Kidney (tissue), 14 donors: Measurements from ENCODE around the gene CDC40. TPM values are rescaled to one million over a fixed set of nuclear protein-coding genes. Genes with fewer than 3 reads are reported as not detected.

Experiments
- DNase-seq, 5 donors: peaks; one replicate each; pipeline ENCODE4 v3.0.0-alpha.2; 2013 to 2020
- FAIRE-seq: peaks from 2 replicates; lab custom pipeline; 2012; peaks lifted over from hg19 to GRCh38; lab: Jason Lieb, UNC
- H3K27ac ChIP-seq, 2 donors: one replicate each; pipeline ENCODE4 v1.7.0; 2013; ENCODE audit warnings: low read depth in 2 of 2, low read length in 2 of 2, inconsistent platforms in 1 of 2
- H3K27me3 ChIP-seq: one replicate; pipeline ENCODE4 v1.7.1; 2013; ENCODE audit warnings: low read length, inconsistent platforms; ENCODE audit not compliant: control insufficient read depth, insufficient read depth
- H3K36me3 ChIP-seq, 3 donors: one replicate each; pipeline versions ENCODE4 v1.7.0 to v1.7.1; 2013; ENCODE audit warnings: low read length in 3 of 3, control low read depth in 1 of 3, inconsistent platforms in 1 of 3; ENCODE audit not compliant: insufficient read depth in 3 of 3, control insufficient read depth in 2 of 3
- H3K4me1 ChIP-seq, 3 donors: one replicate each; pipeline versions ENCODE4 v1.7.0 to v1.7.1; 2013; ENCODE audit warnings: low read length in 3 of 3, inconsistent platforms in 1 of 3, low read depth in 1 of 3; ENCODE audit not compliant: control insufficient read depth in 2 of 3, insufficient read depth in 2 of 3
- H3K4me3 ChIP-seq, 3 donors: one replicate each; pipeline versions ENCODE4 v1.7.0 to v1.8.1; 2013; ENCODE audit warnings: low read length in 3 of 3, control low read depth in 1 of 3, inconsistent platforms in 1 of 3
- H3K9ac ChIP-seq, 3 donors: one replicate each; pipeline versions ENCODE4 v1.7.0 to v1.7.1; 2013; ENCODE audit warnings: low read length in 3 of 3, control low read depth in 1 of 3, inconsistent platforms in 1 of 3
- H3K9me3 ChIP-seq, 3 donors: one replicate each; pipeline versions ENCODE4 v1.7.0 to v1.7.1; 2013; ENCODE audit warnings: low read length in 3 of 3, control low read depth in 1 of 3, inconsistent platforms in 1 of 3; ENCODE audit not compliant: control insufficient read depth in 2 of 3, insufficient read depth in 1 of 3
- intact Hi-C: fragments of 100-400 bp; cut with DNase I; formaldehyde crosslinking; loops from one replicate; pipeline ENCODE4 v1.11.1; 2022
- polyA plus RNA-seq: library from polyadenylated mRNA; stranded (reverse); fragments of 350-450 nt; fragmentation: Illumina TruSeq; extraction: RNeasy Lipid Tissue Mini Kit (QIAGEN cat#74804); gene quantifications from one replicate; pipeline ENCODE4 v1.2.3, GENCODE V29; 2014; ENCODE audit warnings: low read depth, low replicate concordance; ENCODE audit not compliant: insufficient read depth
- total RNA-seq: library from RNA; stranded (reverse); fragmentation: NEBNext Ultra II Directional; extraction: Animal tissue kit (Norgen Biotek cat#: 25700); gene quantifications from one replicate; pipeline ENCODE4 v1.2.1, GENCODE V29; 2021
- TF ChIP-seq, protein P1 (sequence below): IDR thresholded peaks from 3 replicates; pipeline ENCODE4 v1.5.1; 2012; ENCODE audit warnings: mild to moderate bottlenecking, moderate library complexity, borderline replicate concordance; ENCODE audit not compliant: insufficient read depth; ENCODE audit errors: extremely low read depth
- donor health status: control.
- donor health status: control.
- donor health status: control.
- donor health status: control.
- donor health status: control.
- donor health status: DM: yes; HTN: yes; CAD: no.
- donor health status: Normal renal cell carcinoma (clear cell type).

The CDC40 gene
- total and polyA plus RNA-seq, 2 donors from 2014 or later: 10.9 to 24.6 TPM

DNA sequence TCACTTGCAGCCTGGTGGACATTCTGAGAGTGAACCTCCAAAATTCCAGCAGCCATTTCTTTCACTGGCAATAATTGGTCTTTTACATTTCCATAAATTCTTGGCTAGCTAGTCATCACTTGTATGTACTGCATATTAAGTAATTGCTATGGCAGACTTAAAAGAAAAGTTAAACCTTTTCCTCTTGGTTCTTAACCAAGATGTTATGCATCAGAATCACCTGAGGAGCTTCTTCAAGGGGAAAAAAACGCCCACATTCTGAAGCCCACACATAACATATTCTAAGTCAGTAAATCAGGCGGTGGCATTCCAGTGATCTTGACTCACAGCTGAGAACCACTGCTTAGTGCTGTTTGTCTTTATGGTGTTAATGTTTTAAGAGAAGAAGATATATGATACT is 37.0 kb downstream of the CDC40 start:
- TF ChIP-seq, protein P1, sequence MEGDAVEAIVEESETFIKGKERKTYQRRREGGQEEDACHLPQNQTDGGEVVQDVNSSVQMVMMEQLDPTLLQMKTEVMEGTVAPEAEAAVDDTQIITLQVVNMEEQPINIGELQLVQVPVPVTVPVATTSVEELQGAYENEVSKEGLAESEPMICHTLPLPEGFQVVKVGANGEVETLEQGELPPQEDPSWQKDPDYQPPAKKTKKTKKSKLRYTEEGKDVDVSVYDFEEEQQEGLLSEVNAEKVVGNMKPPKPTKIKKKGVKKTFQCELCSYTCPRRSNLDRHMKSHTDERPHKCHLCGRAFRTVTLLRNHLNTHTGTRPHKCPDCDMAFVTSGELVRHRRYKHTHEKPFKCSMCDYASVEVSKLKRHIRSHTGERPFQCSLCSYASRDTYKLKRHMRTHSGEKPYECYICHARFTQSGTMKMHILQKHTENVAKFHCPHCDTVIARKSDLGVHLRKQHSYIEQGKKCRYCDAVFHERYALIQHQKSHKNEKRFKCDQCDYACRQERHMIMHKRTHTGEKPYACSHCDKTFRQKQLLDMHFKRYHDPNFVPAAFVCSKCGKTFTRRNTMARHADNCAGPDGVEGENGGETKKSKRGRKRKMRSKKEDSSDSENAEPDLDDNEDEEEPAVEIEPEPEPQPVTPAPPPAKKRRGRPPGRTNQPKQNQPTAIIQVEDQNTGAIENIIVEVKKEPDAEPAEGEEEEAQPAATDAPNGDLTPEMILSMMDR: no peak
- H3K4me1 ChIP-seq: no peaks in the 10 kb centered on the region
- FAIRE-seq: no peak
- H3K27me3 ChIP-seq: no peaks in the 10 kb centered on the region
- peaks cover 6 to 36% (median 19%) of the 10 kb centered on the region in 3 donors for H3K36me3 ChIP-seq
- no peaks in the 10 kb centered on the region for H3K9me3 ChIP-seq
- no peak overlapping the region for H3K9ac ChIP-seq
- H3K27ac ChIP-seq: no peak overlapping the region
- no peak for DNase-seq
- intact Hi-C loops: no loop called here
- H3K4me3 ChIP-seq: no peak overlapping the region

DNA sequence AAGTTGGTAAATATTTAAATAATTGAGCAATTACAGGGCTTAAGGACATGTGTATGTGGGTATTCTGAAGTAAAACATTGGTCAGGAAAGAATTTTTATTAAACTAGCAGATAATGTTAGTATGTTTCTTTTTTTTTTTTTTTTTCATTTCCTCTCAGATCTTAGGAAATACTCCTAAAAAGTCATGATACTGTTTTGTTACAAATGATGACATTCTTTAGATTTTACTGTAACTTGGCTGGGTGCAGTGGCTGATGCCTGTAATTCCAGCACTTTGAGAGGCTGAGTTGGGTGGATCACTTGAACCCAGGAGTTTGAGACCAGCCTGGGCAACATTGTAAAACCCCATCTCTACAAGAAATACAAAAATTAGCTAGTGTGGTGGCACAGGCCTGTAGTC is 41.5 kb downstream of the CDC40 start:
- no peak overlapping the region for H3K4me3 ChIP-seq
- H3K4me1 ChIP-seq: no peaks in the 10 kb centered on the region
- H3K9me3 ChIP-seq: no peaks in the 10 kb centered on the region
- H3K27me3 ChIP-seq: no peaks in the 10 kb centered on the region
- H3K9ac ChIP-seq: no peak overlapping the region
- FAIRE-seq (no peak), DNase-seq (no peak)
- peaks cover 0 to 25% (median 9%) of the 10 kb centered on the region in 3 donors for H3K36me3 ChIP-seq
- TF ChIP-seq, protein P1: no peak
- intact Hi-C loops: no loop called here
- H3K27ac ChIP-seq: no peak overlapping the region

DNA sequence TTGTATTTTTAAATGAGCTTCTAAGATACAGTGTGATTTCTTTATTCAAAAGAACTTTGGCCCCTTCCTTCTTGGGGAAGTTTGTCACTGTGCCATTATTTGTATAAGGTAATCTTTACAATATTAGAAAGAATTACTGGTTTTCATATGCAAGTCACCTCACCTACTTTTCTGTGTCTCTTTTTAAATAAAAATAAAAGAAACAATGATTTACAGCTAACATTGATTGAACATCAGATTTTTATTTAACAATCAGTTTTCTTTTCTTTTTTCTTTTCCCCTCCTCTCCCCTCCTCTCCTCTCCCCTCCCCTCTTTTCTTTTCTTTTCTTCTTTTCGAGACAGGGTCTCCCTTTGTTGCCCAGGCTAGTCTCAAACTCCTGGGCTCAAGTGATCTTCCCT is 46.0 kb downstream of the CDC40 start:
- FAIRE-seq (no peak), DNase-seq (no peak)
- intact Hi-C loops: no loop called here
- Histone ChIP-seq H3K4me3 (no peak overlapping the region), H3K4me1 (no peaks in the 10 kb centered on the region), H3K9ac (no peak overlapping the region), H3K27me3 (no peaks in the 10 kb centered on the region), H3K36me3 (peaks cover 5 to 12% (median 12%) of the 10 kb centered on the region in 3 donors), H3K9me3 (no peaks in the 10 kb centered on the region), H3K27ac (no peak overlapping the region)
- TF ChIP-seq, protein P1: no peak

DNA sequence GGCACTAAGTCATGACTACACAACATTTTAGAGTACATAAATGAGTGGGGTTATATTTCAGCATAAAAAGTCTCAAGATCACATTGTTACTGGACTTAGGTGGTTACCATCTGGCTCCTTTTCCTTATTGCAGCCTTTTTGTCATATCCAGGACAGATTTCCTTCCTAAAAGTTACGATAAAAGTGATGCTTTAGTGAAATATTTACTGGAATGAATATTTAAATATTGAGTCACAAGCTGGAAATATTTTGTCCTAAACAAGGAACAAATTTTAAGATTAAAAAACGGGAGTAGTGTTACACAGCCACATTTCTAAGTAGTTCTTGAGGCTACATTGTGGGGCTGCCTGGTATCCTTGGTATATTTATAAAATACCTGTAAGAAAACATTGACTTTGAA is 52.2 kb downstream of the CDC40 start:
- Histone ChIP-seq H3K27ac (no peak overlapping the region), H3K27me3 (no peaks in the 10 kb centered on the region), H3K4me3 (no peak overlapping the region), H3K36me3 (peaks cover 7 to 18% (median 7%) of the 10 kb centered on the region in 3 donors), H3K4me1 (no peaks in the 10 kb centered on the region), H3K9me3 (no peaks in the 10 kb centered on the region), H3K9ac (no peak overlapping the region)
- FAIRE-seq: no peak
- no peak for DNase-seq
- TF ChIP-seq, protein P1: no peak
- intact Hi-C loops: no loop called here
